ENCODE measurements around the gene NAGLU. TPM values are rescaled to one million over a fixed set of nuclear protein-coding genes. Genes with fewer than 3 reads are reported as not detected.

Gene NAGLU
- total RNA-seq, 2 experiments from 2014 or later: 7.8 TPM

DNA sequence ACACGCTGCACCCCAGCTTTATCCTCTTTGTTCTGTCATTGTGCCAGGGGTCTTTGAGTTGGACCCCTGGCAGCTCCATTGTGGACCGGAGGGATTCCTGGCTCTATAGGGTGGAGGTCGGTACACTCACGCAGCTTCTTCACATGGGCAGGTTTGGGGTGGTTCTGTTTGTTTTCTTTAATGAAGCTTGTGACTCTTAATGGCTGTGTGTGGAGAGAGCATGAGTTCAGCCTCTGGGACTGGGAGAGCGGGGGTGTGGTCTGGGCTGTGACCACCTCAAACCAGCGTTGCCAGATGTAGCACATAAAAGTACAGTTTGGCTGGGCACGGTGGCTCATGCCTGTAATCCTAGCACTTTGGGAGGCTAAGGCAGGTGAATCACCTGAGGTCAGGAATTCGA lies 21.2 kb upstream of the NAGLU start:
- H3K4me1 Mint-ChIP-seq (ENCODE audit: low read depth): peaks cover 8% of the 10 kb centered on the region
- H3K9me3 Mint-ChIP-seq: no peaks in the 10 kb centered on the region
- intact Hi-C loops (cut with DNase I, micrococcal nuclease): loop anchor here (5.0 to 10.0 kb wide), 3 partner anchors 108 to 490 kb away; partner anchors contain the start of gene NKIRAS2 (in 1 of the 2)
- Histone ChIP-seq H3K4me1 (ENCODE audit: insufficient read depth, low read length) (peaks cover 6% of the 10 kb centered on the region), H3K27ac (ENCODE audit: low read depth in 1 of 2, low read length in 2 of 2) (no peak overlapping the region), H3K27me3 (ENCODE audit: control insufficient read depth in 1 of 2, insufficient read depth in 2 of 2, low read length in 2 of 2) (no peaks in the 10 kb centered on the region), H3K9me3 (ENCODE audit: control insufficient read depth in 1 of 2, insufficient read depth in 1 of 2, low read length in 2 of 2) (no peaks in the 10 kb centered on the region), H3K4me3 (ENCODE audit: low read length) (no peak overlapping the region), H3K36me3 (ENCODE audit: insufficient read depth, low read length) (no peaks in the 10 kb centered on the region)
- POLR2A ChIA-PET: interaction anchor here (0.7 kb wide), 1 partner anchor 84 kb away, joined by 3 read pairs; no protein-coding TSS in a partner anchor
- CTCF ChIA-PET: no interaction called here
- TF ChIP-seq CTCF (IDR thresholded peaks at IDR 0.05): no peak
- peaks cover 9% of the 10 kb centered on the region for H3K36me3 Mint-ChIP-seq (ENCODE audit: low read depth)
- no peak for ATAC-seq (ENCODE audit: poor library complexity)
- no peaks in the 10 kb centered on the region for H3K27me3 Mint-ChIP-seq
- no peak for DNase-seq
- H3K27ac Mint-ChIP-seq: no peak overlapping the region
- H3K4me3 Mint-ChIP-seq: no peak overlapping the region

- peaks cover 6% of the 10 kb centered on the region for H3K4me1 ChIP-seq (ENCODE audit: insufficient read depth, low read length)
- ChIA-PET POLR2A (interaction anchor here (0.7 kb wide), 1 partner anchor 129 kb away, joined by 3 read pairs; no protein-coding TSS in a partner anchor), CTCF (interaction anchor here (0.5 to 2.7 kb wide), 9 partner anchors 24 to 195 kb away, joined by 3 to 18 read pairs (median 4); partner anchors contain the start of gene CAVIN1)
- Mint-ChIP-seq H3K36me3 (ENCODE audit: low read depth) (peaks cover 9% of the 10 kb centered on the region), H3K4me1 (ENCODE audit: low read depth) (peaks cover 8% of the 10 kb centered on the region), H3K4me3 (no peak overlapping the region), H3K27me3 (no peaks in the 10 kb centered on the region), H3K9me3 (no peaks in the 10 kb centered on the region), H3K27ac (no peak overlapping the region)
- intact Hi-C loops (cut with DNase I, micrococcal nuclease): loop anchor here (1.0 to 10.0 kb wide), 6 partner anchors 89 to 493 kb away; partner anchors contain the start of gene NKIRAS2 (in 1 of the 2)
- no peak overlapping the region for H3K27ac ChIP-seq (ENCODE audit: low read depth in 1 of 2, low read length in 2 of 2)
- no peaks in the 10 kb centered on the region for H3K9me3 ChIP-seq (ENCODE audit: control insufficient read depth in 1 of 2, insufficient read depth in 1 of 2, low read length in 2 of 2)
- no peak overlapping the region for H3K4me3 ChIP-seq (ENCODE audit: low read length)
- no peaks in the 10 kb centered on the region for H3K27me3 ChIP-seq (ENCODE audit: control insufficient read depth in 1 of 2, insufficient read depth in 2 of 2, low read length in 2 of 2)
- H3K36me3 ChIP-seq (ENCODE audit: insufficient read depth, low read length): peaks cover 7% of the 10 kb centered on the region
- peak; percentile 97 for TF ChIP-seq CTCF (IDR thresholded peaks at IDR 0.05)
- ATAC-seq (ENCODE audit: poor library complexity) (peak; percentile 93), DNase-seq (peak; percentile 69 to 90 (median 79))
These were observed 18.5 kb upstream of the NAGLU start for GRCh38 chr17:42517516-42517915.

- Histone ChIP-seq H3K9me3 (ENCODE audit: control insufficient read depth in 1 of 2, insufficient read depth in 1 of 2, low read length in 2 of 2) (no peaks in the 10 kb centered on the region), H3K36me3 (ENCODE audit: insufficient read depth, low read length) (peaks cover 7% of the 10 kb centered on the region), H3K27me3 (ENCODE audit: control insufficient read depth in 1 of 2, insufficient read depth in 2 of 2, low read length in 2 of 2) (no peaks in the 10 kb centered on the region), H3K4me1 (ENCODE audit: insufficient read depth, low read length) (peaks cover 6% of the 10 kb centered on the region), H3K4me3 (ENCODE audit: low read length) (no peak overlapping the region), H3K27ac (ENCODE audit: low read depth in 1 of 2, low read length in 2 of 2) (no peak overlapping the region)
- H3K27ac Mint-ChIP-seq: no peak overlapping the region
- TF ChIP-seq CTCF (IDR thresholded peaks at IDR 0.05): no peak
- ATAC-seq (ENCODE audit: poor library complexity) (no peak), DNase-seq (peak in 2 of 14 experiments; percentile 52 to 63)
- CTCF ChIA-PET: interaction anchor here (0.5 to 2.7 kb wide), 9 partner anchors 23 to 196 kb away, joined by 3 to 18 read pairs (median 4); partner anchors contain the start of gene CAVIN1
- POLR2A ChIA-PET: interaction anchor here (0.7 kb wide), 1 partner anchor 129 kb away, joined by 3 read pairs; no protein-coding TSS in a partner anchor
- intact Hi-C loops (cut with DNase I, micrococcal nuclease): loop anchor here (5.0 to 10.0 kb wide), 3 partner anchors 111 to 493 kb away; partner anchors contain the start of gene NKIRAS2 (in 1 of the 2)
- H3K9me3 Mint-ChIP-seq: no peaks in the 10 kb centered on the region
- peaks cover 8% of the 10 kb centered on the region for H3K4me1 Mint-ChIP-seq (ENCODE audit: low read depth)
- no peak overlapping the region for H3K4me3 Mint-ChIP-seq
- H3K36me3 Mint-ChIP-seq (ENCODE audit: low read depth): peaks cover 9% of the 10 kb centered on the region
- H3K27me3 Mint-ChIP-seq: no peaks in the 10 kb centered on the region
These were observed 17.8 kb upstream of the NAGLU start for GRCh38 chr17:42518046-42518754.
